ENCODE results near the gene FXYD6.

FXYD6 gene

GRCh38 chr11:117841551-117842031 is 34.9 kb downstream of the FXYD6 start:
- no peak for DNase-seq

DNA sequence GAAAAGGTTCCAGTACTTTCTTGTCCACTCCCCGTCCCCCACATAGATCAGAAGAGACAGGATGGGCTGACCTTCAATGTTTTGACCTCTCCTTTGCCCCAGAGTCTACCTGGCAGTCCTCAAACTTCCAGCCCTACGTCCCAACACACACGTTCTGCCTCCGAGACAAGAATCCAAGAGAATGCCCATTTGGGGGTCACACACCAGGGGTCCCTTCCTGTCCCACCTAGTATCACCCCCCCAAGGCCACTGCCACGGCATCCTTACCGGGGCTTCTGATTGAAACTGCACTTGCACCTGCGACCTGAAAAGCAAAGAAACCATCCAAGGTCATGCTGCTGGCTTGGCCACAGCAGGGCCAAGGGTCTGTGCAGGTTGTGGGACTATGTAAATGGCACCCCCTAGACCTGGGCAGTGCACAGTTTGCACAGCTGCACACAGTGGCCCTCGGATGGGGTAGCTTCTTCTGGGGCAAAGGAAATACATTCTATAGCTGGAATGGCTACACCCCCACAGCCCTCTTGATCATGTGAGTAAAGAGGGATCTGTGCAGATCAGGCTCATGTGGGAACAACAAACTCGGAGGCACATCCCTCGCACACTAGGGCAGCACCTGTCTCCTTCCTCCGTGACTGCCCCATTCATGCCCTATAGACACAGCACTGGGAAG is 35.4 kb downstream of the FXYD6 start:
- no peak for DNase-seq

GRCh38 chr11:117839936-117840813 is 36.3 kb downstream of the FXYD6 start:
- DNase-seq = no peak

GRCh38 chr11:117839380-117839881 is 37.0 kb downstream of the FXYD6 start:
- DNase-seq = no peak

GRCh38 chr11:117838901-117839300 is 37.6 kb downstream of the FXYD6 start:
- DNase-seq = no peak

DNA sequence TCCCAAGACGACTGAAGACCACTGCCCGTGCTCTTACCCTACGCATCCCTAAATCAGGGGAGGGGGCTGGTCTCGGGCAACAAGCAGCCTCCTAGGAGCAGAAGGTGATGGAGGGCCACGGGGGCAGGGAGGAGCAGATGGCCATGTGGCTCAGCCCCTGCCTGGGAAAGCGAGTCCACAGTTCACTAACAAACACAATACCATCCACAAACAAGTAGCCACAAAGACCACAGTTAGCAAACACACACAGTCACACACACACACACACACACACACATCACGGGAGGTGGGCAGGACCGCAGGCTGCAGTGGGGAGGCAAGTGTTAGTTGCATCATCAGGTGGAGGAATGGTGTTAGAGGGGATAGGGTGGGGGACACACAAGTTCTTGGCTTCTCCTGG is 38.7 kb downstream of the FXYD6 start:
- DNase-seq = no peak

DNA sequence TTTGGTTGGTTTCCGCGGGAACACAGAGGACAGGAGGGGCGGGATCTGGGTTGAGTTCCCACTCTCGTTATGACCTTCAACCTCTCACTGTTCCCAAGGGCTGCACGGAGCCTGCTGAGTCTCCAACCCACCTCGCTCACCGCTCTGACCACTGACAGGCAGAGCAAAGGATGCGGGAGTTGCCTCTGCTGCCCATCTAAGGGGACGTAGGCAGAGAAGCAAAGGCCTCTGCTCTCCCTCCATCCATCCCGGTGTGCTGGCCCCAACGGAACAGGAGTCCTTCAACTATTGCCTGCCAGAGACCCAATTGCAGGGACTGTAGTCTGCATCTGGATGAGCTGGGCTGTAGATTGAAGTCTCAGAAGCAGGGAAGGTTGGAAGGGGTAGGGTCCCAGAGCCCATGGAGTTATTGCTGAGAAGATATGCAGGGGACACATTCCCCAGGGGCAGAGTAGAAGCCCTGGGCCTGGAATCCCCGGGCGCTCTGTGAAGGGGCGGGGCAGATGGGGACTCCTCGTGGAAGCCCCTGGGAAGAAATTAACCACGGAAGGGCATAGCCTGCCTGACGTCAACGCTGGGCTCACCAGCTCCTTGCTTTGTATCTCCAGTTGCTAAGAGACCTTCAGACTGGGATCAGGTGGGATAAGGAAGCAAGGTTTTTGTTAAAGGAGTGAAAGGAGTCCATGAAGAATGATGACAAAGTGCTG is 39.2 kb downstream of the FXYD6 start:
- no peak for DNase-seq

DNA sequence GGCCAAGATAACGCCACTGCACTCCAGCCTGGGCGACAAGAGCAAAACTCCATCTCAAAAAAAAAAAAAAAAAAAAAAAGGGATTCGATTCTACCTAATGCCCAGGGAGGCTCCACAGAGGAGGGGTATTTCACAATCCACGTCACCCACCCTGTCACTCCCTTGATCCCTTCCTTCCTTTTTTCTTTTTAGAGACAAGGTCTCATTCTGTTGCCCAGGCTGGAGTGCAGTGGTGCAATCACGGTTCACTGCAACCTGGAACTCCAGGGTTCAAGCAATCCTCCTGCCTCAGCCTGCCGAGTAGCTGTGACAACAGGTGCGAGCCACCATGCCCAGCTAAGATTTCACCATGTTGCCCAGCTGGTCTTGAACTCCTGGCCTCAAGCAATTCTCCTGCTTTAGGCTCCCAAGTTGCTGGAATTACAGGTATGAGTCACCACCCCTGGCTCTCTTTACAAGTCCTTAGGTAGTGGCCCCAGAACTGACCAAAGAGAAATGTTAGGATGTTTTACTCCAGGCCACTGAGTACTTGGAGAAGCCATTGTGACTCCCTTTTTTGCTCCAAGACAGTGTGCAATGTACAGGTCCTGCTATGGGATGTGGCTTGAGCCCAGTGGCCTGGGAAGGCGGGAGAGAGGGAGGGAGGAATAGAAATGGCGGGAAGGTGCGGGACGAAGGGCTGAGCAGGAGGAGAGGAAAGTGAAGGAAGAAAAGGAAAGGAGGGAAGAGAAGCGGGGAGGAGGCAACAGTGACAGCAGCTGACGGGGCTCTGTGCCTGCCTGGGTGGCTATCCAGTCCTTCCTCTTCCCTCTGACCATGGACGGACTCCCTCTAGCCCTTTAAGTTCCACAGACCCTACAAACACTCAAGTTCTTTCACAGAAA is 40.1 kb downstream of the FXYD6 start:
- no peak for DNase-seq

GRCh38 chr11:117835576-117835975 is 40.9 kb downstream of the FXYD6 start:
- DNase-seq = no peak

DNA sequence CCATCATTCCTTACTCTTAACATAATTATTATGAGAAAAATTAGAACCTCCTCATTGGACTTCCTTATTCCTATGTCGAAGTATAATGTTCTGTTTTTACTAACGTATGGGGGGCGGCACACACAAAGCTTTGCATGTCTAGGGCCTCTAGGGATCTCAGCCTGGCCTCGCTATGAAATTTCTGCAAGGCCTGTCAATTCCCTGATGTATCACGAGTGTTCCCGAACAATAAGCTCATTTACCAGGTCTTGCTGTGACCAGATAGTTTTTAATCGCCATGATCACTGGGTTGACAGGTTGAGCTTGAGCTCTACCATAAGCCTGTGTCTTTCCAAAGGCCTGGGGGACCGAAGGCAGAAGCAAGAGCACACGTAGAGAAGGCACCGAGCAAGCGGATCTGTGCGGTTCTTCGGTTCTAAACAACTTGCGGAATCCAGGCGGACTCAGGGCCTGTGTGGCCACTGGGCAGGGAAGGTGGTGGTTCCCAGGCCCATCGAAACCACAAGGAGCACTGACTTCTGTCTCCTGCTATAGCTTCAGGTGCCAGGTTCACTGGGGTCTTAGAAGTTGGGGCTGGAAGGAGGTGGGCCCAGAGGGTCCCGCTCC is 41.5 kb downstream of the FXYD6 start:
- DNase-seq = no peak

- DNase-seq = no peak
Measured at GRCh38 chr11:117834068-117834810, 42.2 kb downstream of the FXYD6 start.

DNA sequence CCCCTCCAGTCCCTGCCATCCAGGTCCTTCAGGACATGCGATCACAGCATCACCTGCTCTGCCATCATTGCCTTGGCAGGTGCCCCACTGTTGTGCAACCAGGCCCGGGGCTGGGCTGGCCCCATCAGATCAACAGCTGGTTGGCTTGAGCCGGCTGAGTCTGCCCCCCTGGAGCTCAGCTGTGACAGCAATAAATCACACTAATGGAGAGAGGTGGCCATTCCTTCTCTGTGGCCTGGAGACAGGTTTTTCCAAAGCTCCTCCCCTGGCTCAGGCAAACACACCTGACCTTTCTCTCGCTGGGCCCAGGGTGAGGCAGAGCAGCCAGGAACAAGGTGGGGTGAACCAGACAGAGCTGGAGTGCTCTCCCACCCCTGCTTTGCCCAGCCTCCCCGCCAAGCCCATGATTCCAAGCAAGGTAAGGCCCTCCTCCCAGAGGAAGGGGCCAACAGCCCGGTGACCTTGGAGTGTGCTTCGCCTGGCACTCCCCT is 43.0 kb downstream of the FXYD6 start:
- DNase-seq = peak; percentile 80

GRCh38 chr11:117832511-117832910 is 43.9 kb downstream of the FXYD6 start:
- no peak for DNase-seq

GRCh38 chr11:117831661-117832415 is 44.6 kb downstream of the FXYD6 start:
- no peak for DNase-seq

- no peak for DNase-seq
Measured at GRCh38 chr11:117830674-117831351, 45.6 kb downstream of the FXYD6 start.

DNA sequence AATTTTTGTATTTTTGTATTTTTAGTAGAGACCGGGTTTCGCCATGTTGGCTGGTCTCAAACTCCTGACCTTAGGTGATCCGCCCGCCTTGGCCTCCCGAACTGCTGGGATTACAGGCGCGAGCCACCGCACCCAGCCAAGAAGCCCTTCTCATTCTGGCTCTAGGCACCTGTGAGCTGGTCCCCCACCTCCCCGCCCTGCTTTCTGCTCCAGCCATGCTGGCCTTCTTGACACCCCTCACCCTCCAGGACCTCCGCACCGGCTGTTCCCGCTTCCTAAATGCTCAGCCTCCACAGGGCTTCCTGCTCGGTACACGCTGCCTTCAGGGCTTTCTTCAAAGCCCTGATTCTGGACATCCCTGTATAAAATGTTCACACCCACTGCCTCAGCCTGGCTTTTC is 46.4 kb downstream of the FXYD6 start:
- no peak for DNase-seq

- no peak for DNase-seq
Measured at GRCh38 chr11:117829369-117829725, 47.1 kb downstream of the FXYD6 start.

GRCh38 chr11:117828611-117829368 is 47.7 kb downstream of the FXYD6 start:
- DNase-seq = no peak
